HL-60 (cell line): Measurements from ENCODE around the gene PDE11A.

Experiments used
- DNase-seq, 2 experiments: peaks; one replicate each; pipeline ENCODE4 v3.0.0-alpha.2; 2010 to 2020; ENCODE audit warnings: low read depth in 1 of 2, low spot score in 1 of 2
- H3K27ac ChIP-seq: fragments of 250-450 bp; sonication (Bioruptor Pico); replicated peaks from 2 replicates; pipeline ENCODE4 v1.5.1; 2020; ENCODE audit warnings: mild to moderate bottlenecking, moderate library complexity
- H3K27me3 ChIP-seq: fragments of 250-450 bp; sonication (Bioruptor Pico); 2 replicates; pipeline ENCODE4 v1.5.1; 2021; ENCODE audit warnings: mild to moderate bottlenecking, moderate library complexity; ENCODE audit not compliant: insufficient read depth, poor library complexity, severe bottlenecking
- H3K4me3 ChIP-seq: replicated peaks from 2 replicates; pipeline ENCODE4 v1.5.1; 2011; ENCODE audit warnings: mild to moderate bottlenecking, control low read depth, low read length; ENCODE audit not compliant: insufficient read depth
- CTCF ChIP-seq: IDR thresholded peaks from one replicate; pipeline ENCODE4 v1.5.1; 2011; ENCODE audit warnings: low read length, control low read depth, inconsistent platforms; ENCODE audit not compliant: insufficient read depth
- GABPA ChIP-seq: IDR thresholded peaks from 2 replicates; pipeline ENCODE4 v1.6.1; 2012; ENCODE audit warnings: low read depth
- POLR2AphosphoS5 ChIP-seq: IDR thresholded peaks from 2 replicates; pipeline ENCODE4 v1.6.1; 2012; ENCODE audit warnings: low read depth
- REST ChIP-seq: IDR thresholded peaks from 2 replicates; pipeline ENCODE4 v1.6.1; 2012; ENCODE audit warnings: low read depth; ENCODE audit not compliant: insufficient replicate concordance
- SPI1 ChIP-seq: IDR thresholded peaks from 2 replicates; pipeline ENCODE4 v1.6.1; 2012; ENCODE audit warnings: low read depth, mild to moderate bottlenecking, borderline replicate concordance

Gene PDE11A

GRCh38 chr2:177597759-177598158, 474.8 kb downstream of the PDE11A start:
- DNase-seq = no peak
- TF ChIP-seq GABPA = no peak
- TF ChIP-seq POLR2AphosphoS5 = no peak
- TF ChIP-seq SPI1 = no peak
- TF ChIP-seq CTCF = no peak
- no peak for TF ChIP-seq REST
- no peak overlapping the region for H3K27ac ChIP-seq
- H3K27me3 ChIP-seq = no peaks in the 10 kb centered on the region
- H3K4me3 ChIP-seq = no peak overlapping the region

- DNase-seq = no peak
- Histone ChIP-seq H3K27me3 (no peaks in the 10 kb centered on the region), H3K4me3 (no peak overlapping the region), H3K27ac (no peak overlapping the region)
- TF ChIP-seq POLR2AphosphoS5 (no peak), GABPA (no peak), CTCF (no peak), SPI1 (no peak), REST (no peak)
Observed at GRCh38 chr2:177596866-177597265, 475.7 kb downstream of the PDE11A start.

GRCh38 chr2:177595126-177595845, 477.3 kb downstream of the PDE11A start:
- no peaks in the 10 kb centered on the region for H3K27me3 ChIP-seq
- TF ChIP-seq SPI1 (no peak), POLR2AphosphoS5 (no peak), REST (no peak), GABPA (no peak), CTCF (no peak)
- no peak overlapping the region for H3K4me3 ChIP-seq
- no peak overlapping the region for H3K27ac ChIP-seq
- no peak for DNase-seq
